ENCODE results near the gene RGS8. TPM values are rescaled to one million over a fixed set of nuclear protein-coding genes. Genes with fewer than 3 reads are reported as not detected.

The RGS8 gene
- total and polyA plus RNA-seq, 10 of the 15 experiments (the other 5 are each of a cell fraction or from before 2014, with no cell fraction given), result 0.03 to 0.62 (median 0.33) TPM

DNA sequence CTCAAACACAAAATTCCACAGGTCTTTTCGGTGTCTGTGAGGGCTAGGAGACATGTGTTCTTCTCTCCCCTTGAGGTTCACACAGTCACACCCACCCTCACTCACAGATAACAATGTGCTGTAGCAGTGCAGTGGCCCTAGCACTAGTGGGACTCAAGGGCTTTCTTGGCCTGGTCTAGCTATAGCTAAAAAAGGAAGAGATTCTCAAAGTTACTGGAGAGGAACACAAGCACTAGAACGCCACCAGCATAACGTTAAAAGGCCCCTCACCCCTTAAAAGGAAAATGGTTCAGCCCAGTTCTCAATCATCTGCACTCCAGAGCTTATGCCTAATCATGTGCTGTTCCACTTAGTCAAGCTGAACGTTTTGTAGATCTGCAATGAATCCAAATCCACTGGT, 39.5 kb downstream of the RGS8 start (continued):
- TF ChIP-seq, protein P1, sequence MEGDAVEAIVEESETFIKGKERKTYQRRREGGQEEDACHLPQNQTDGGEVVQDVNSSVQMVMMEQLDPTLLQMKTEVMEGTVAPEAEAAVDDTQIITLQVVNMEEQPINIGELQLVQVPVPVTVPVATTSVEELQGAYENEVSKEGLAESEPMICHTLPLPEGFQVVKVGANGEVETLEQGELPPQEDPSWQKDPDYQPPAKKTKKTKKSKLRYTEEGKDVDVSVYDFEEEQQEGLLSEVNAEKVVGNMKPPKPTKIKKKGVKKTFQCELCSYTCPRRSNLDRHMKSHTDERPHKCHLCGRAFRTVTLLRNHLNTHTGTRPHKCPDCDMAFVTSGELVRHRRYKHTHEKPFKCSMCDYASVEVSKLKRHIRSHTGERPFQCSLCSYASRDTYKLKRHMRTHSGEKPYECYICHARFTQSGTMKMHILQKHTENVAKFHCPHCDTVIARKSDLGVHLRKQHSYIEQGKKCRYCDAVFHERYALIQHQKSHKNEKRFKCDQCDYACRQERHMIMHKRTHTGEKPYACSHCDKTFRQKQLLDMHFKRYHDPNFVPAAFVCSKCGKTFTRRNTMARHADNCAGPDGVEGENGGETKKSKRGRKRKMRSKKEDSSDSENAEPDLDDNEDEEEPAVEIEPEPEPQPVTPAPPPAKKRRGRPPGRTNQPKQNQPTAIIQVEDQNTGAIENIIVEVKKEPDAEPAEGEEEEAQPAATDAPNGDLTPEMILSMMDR (IDR thresholded peaks at IDR 0.05 in 2 of 3, conservative IDR thresholded peaks at IDR 0.05 in 1 of 3; ENCODE audit: control insufficient read depth in 2 of 3, extremely low read depth in 1 of 3, insufficient read depth in 1 of 3, low read depth in 3 of 3, low read length in 3 of 3), result 0 out of 6 replicates have a peak, but pooled peaks of 1 of the 3 experiments have one; percentile 1
- TF ChIP-seq NKRF (conservative IDR thresholded peaks at IDR 0.05), result no peak
- no peak for TF ChIP-seq SP1 (IDR thresholded peaks at IDR 0.05; ENCODE audit: low read depth, low read length)
- no peak for TF ChIP-seq ZBED1 (IDR thresholded peaks at IDR 0.05; ENCODE audit: borderline replicate concordance)
- no peak for TF ChIP-seq ZNF592 (IDR thresholded peaks at IDR 0.05)
- 0 out of 2 replicates have a peak, but pooled peaks have one; percentile 2 for TF ChIP-seq CREM (IDR thresholded peaks at IDR 0.05; ENCODE audit: low read depth)

All from GM12878 (cell line).